ENCODE data around the gene SLC25A31.

Gene SLC25A31

DNA sequence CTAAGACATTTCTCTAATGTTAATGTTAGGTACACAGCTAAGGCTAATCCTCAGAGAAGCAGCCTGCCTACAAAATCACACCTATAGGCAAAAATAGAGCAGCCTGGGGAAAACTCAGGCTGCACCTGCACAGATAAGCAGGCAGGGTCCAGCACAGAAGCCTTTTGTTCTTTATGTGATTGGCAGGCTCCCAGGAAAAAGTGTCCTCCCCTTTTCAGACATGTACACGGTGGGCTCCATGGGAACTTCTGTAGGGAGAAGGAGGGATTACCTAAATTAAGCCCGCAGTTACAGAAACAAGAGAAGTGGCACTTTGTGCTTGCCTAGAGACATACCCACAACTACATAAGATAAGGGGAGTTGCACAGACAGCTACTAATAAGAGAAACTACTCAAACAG, 47.9 kb downstream of the SLC25A31 start:
- no peaks in the 10 kb centered on the region for H3K36me3 ChIP-seq (ENCODE audit: control insufficient read depth in 1 of 2, insufficient read depth in 2 of 2, low read length in 2 of 2)
- H3K27me3 ChIP-seq (ENCODE audit: low read depth, low read length) = peaks cover 3% of the 10 kb centered on the region
- no peak overlapping the region for H3K4me3 ChIP-seq (ENCODE audit: low read depth in 1 of 2, low read length in 2 of 2)
- H3K9me3 ChIP-seq (ENCODE audit: control insufficient read depth in 1 of 2, low read length in 2 of 2) = no peaks in the 10 kb centered on the region
- no peak overlapping the region for H3K27ac ChIP-seq (ENCODE audit: low read length)
- no peaks in the 10 kb centered on the region for H3K4me1 ChIP-seq (ENCODE audit: control insufficient read depth in 1 of 2, insufficient read depth in 2 of 2, low read length in 2 of 2)

DNA sequence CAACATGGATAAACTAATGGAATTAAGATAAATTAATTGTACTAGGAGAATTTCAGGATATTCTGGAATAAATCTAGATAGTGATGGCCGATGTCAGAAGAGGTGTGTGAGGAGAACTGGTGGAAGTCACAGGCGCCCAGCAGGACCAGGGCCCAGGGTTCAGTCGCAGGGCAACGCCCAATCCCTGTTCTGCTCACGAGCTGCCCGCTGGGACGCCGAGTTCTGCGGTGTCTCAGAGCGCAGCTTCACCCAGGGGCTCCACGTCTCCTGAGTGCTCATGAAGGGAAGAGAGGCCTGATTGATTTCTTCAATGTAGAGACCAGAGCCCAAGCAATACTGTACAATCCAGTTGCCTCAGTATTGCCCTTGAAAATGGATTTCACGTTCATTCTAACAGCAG, 50.4 kb downstream of the SLC25A31 start:
- Histone ChIP-seq H3K27me3 (ENCODE audit: low read depth, low read length) (no peaks in the 10 kb centered on the region), H3K36me3 (ENCODE audit: control insufficient read depth in 1 of 2, insufficient read depth in 2 of 2, low read length in 2 of 2) (no peaks in the 10 kb centered on the region), H3K9me3 (ENCODE audit: control insufficient read depth in 1 of 2, low read length in 2 of 2) (no peaks in the 10 kb centered on the region), H3K27ac (ENCODE audit: low read length) (no peak overlapping the region), H3K4me3 (ENCODE audit: low read depth in 1 of 2, low read length in 2 of 2) (no peak overlapping the region), H3K4me1 (ENCODE audit: control insufficient read depth in 1 of 2, insufficient read depth in 2 of 2, low read length in 2 of 2) (no peaks in the 10 kb centered on the region)

DNA sequence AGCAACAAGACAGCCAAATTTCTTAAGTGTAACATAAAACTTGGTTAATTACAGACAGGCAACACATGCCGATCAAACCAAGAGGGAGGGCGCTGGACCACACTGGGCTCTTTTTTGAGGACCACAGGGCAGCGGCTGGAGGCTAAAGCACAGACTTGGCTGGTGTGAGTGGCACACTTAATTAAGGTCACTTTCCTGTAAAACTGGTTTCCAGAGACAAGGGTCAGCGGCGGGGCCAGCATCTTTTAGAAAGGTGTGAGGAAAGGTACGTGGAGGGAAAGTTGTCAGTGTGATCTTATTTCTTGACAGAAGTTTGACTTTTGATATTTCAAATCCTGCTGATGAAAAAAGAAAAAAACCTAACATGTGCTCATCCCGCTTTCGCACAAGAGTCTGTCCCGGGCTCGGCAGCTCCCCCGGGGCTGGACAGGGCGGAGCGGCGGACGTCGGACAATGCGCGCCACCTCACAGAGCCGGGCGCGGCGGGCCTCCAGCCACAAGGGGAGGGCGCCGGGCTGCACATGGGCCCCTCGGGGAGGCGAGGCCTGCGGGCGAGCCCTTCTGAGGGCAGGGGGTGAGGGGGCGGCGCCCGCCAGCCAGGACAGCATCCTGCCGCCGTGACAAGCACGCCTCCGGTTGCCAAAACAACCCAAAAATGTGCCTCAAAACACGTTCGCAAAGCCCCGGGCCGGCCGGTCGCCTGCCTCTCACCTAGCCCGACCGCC, 51.3 kb downstream of the SLC25A31 start:
- H3K9me3 ChIP-seq (ENCODE audit: control insufficient read depth in 1 of 2, low read length in 2 of 2) = no peaks in the 10 kb centered on the region
- H3K36me3 ChIP-seq (ENCODE audit: control insufficient read depth in 1 of 2, insufficient read depth in 2 of 2, low read length in 2 of 2) = no peaks in the 10 kb centered on the region
- no peak overlapping the region for H3K27ac ChIP-seq (ENCODE audit: low read length)
- H3K4me3 ChIP-seq (ENCODE audit: low read depth in 1 of 2, low read length in 2 of 2) = peak overlapping the region; percentile 88 to 96
- no peaks in the 10 kb centered on the region for H3K4me1 ChIP-seq (ENCODE audit: control insufficient read depth in 1 of 2, insufficient read depth in 2 of 2, low read length in 2 of 2)
- H3K27me3 ChIP-seq (ENCODE audit: low read depth, low read length) = no peaks in the 10 kb centered on the region

DNA sequence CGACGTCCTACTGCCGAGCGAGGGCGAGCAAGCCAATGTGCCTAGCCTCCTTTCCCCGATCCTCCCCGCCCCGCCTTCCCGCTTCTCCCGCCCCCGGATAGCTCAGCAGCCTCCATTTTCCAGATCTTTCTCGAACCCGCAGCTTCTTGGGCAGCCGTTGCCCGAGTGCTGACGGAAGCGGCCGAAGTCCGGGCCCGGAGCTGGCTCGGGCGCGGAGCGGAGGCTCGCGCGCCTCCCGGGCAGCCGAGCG, 51.8 kb downstream of the SLC25A31 start:
- no peaks in the 10 kb centered on the region for H3K36me3 ChIP-seq (ENCODE audit: control insufficient read depth in 1 of 2, insufficient read depth in 2 of 2, low read length in 2 of 2)
- H3K4me3 ChIP-seq (ENCODE audit: low read depth in 1 of 2, low read length in 2 of 2) = peak overlapping the region; percentile 88 to 96
- H3K27me3 ChIP-seq (ENCODE audit: low read depth, low read length) = no peaks in the 10 kb centered on the region
- H3K4me1 ChIP-seq (ENCODE audit: control insufficient read depth in 1 of 2, insufficient read depth in 2 of 2, low read length in 2 of 2) = no peaks in the 10 kb centered on the region
- H3K9me3 ChIP-seq (ENCODE audit: control insufficient read depth in 1 of 2, low read length in 2 of 2) = no peaks in the 10 kb centered on the region
- no peak overlapping the region for H3K27ac ChIP-seq (ENCODE audit: low read length)

DNA sequence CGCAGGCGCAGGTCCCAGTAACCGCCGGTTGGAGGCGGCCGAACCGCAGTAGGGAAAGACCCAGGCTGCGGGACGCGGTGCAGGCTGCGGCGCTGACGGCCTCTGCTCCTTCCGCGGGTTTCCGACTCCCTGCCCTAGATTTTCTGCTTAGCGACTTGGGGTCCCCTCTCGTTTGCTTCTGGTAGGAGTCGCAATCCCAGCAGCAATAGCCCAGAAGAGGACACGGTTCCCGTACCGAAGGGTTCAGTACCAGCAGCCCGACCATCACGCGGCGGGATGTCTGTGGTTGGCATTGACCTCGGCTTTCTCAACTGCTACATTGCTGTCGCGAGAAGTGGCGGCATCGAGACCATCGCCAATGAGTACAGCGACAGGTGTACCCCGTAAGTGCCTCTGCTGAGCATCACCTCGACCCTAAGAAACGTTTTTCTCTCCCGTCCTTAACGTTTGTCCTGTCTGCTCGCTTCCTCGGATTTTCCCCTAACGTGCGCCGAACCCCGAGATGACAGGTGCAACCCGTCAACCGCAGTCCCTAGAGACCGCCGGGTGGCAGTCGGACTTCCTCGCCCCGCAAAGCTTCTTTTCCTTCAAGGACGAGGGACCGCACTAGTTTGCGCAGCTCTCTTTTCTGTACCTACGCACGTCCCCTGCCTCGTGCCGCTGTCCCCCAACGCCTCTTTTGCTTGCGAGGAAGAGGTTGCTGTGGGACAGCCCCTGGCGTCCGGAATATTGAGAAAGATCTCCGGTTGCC, 52.2 kb downstream of the SLC25A31 start, which contains the start of gene HSPA4L:
Gene HSPA4L (plus strand): TSS at position 48 of the 751 bp plus-strand sequence. CDS start 229 bp downstream, at position 277.
- Histone ChIP-seq H3K9me3 (ENCODE audit: control insufficient read depth in 1 of 2, low read length in 2 of 2) (no peaks in the 10 kb centered on the region), H3K4me3 (ENCODE audit: low read depth in 1 of 2, low read length in 2 of 2) (peak within 1 kb of the TSS; percentile 88 to 96), H3K4me1 (ENCODE audit: control insufficient read depth in 1 of 2, insufficient read depth in 2 of 2, low read length in 2 of 2) (no peaks in the 10 kb centered on the region), H3K27ac (ENCODE audit: low read length) (peak within 1 kb of the TSS; percentile 85), H3K36me3 (ENCODE audit: control insufficient read depth in 1 of 2, insufficient read depth in 2 of 2, low read length in 2 of 2) (no peaks in the 10 kb centered on the region), H3K27me3 (ENCODE audit: low read depth, low read length) (no peaks in the 10 kb centered on the region)

DNA sequence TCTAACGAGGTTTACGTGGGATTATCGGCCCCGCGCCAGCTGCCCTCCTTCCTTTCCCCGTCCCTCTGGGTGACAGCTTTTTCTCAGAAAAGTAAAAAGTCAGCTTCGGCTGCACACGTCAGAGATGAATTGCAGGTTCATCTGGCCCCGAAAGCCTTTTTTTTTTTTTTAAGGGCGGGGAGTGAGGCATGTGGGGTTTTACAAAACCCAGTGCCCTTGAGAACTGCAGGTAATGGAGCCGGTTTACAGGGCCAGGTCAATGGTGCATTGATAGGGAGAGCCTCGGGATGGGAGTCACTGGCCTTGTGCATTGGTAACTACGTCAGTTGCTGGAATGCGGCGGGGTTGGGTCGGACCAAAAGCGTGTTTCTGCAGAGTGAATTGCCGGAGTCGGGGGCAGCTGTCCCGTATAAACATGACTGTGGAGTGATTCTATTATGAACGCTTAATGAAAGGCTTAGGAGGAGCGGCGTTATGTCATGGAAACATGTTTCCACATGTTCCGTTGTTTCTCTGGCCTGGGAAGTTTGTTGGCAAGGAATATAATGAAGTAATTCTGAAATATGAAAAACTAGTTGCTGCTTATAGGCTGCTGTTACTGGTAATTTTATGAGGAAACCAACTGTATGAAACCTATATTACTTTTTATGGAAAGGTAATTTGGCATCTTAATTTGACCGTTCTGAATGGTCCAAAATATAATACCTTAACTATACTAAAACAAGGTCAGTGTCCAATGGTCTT, 53.0 kb downstream of the SLC25A31 start:
- Histone ChIP-seq H3K27ac (ENCODE audit: low read length) (peak overlapping the region; percentile 85), H3K4me3 (ENCODE audit: low read depth in 1 of 2, low read length in 2 of 2) (peak overlapping the region; percentile 88 to 96), H3K27me3 (ENCODE audit: low read depth, low read length) (no peaks in the 10 kb centered on the region), H3K4me1 (ENCODE audit: control insufficient read depth in 1 of 2, insufficient read depth in 2 of 2, low read length in 2 of 2) (no peaks in the 10 kb centered on the region), H3K36me3 (ENCODE audit: control insufficient read depth in 1 of 2, insufficient read depth in 2 of 2, low read length in 2 of 2) (no peaks in the 10 kb centered on the region), H3K9me3 (ENCODE audit: control insufficient read depth in 1 of 2, low read length in 2 of 2) (no peaks in the 10 kb centered on the region)

DNA sequence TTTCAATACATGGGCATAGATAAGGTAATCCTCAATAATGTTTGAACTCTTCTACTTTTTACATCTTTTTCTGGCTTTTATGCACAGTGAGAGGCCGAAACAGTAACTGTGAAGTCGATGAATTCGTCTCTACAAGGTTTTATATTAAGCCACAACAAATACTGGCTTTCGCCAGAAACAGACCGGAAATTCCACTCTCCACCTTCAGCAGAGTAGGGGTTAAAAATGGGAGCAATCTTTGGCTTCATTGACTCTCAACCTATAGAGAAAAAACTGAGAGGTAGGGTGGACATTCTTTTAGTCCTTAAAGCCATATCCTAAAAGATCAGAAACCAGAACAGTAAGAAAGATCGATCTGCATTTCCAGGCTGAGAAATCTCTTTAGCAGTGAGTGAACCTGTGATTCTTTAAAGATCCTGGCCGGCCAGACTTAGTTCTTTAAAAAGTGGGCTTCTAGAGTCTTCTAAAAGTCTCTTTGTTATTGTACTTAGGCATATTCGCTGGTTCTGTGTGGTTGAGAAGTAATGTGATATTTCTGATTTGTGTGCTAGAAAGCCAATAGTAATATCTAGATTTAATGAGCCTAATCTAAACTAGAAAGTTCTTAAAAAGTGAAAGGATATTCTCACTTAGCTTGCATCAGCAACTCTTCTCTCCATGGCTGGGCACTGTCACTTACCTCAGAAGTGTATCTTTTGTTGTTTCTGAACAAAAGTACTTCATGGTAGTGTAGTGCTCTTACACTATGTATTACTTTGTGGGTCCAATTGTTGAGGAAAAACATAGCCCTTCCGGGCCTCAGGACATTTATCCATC, 54.0 kb downstream of the SLC25A31 start:
- Histone ChIP-seq H3K27ac (ENCODE audit: low read length) (peak overlapping the region; percentile 85), H3K4me3 (ENCODE audit: low read depth in 1 of 2, low read length in 2 of 2) (peak overlapping the region; percentile 88 to 96), H3K9me3 (ENCODE audit: control insufficient read depth in 1 of 2, low read length in 2 of 2) (no peaks in the 10 kb centered on the region), H3K27me3 (ENCODE audit: low read depth, low read length) (no peaks in the 10 kb centered on the region), H3K36me3 (ENCODE audit: control insufficient read depth in 1 of 2, insufficient read depth in 2 of 2, low read length in 2 of 2) (no peaks in the 10 kb centered on the region), H3K4me1 (ENCODE audit: control insufficient read depth in 1 of 2, insufficient read depth in 2 of 2, low read length in 2 of 2) (no peaks in the 10 kb centered on the region)

DNA sequence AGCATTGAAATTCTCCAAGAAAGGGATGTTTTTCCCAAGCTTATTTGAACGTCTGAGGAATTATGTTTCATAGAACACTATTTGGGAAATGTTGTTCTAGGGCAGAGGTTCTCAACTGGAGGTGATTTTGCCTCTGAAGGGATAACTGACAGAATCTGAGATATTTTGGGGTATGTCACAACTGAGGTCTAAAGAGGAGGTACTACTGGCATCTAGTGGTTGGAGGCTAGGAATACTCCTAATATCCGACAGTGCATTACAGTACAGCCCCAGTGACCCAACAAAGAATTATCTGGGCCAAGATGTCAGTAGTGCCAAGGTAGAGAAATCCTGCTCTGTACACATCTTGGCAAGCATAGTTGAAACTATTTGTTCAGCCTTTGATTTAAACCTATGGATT, 58.3 kb downstream of the SLC25A31 start:
- no peak overlapping the region for H3K4me3 ChIP-seq (ENCODE audit: low read depth in 1 of 2, low read length in 2 of 2)
- H3K27me3 ChIP-seq (ENCODE audit: low read depth, low read length) = no peaks in the 10 kb centered on the region
- H3K27ac ChIP-seq (ENCODE audit: low read length) = no peak overlapping the region
- H3K4me1 ChIP-seq (ENCODE audit: control insufficient read depth in 1 of 2, insufficient read depth in 2 of 2, low read length in 2 of 2) = no peaks in the 10 kb centered on the region
- no peaks in the 10 kb centered on the region for H3K36me3 ChIP-seq (ENCODE audit: control insufficient read depth in 1 of 2, insufficient read depth in 2 of 2, low read length in 2 of 2)
- H3K9me3 ChIP-seq (ENCODE audit: control insufficient read depth in 1 of 2, low read length in 2 of 2) = no peaks in the 10 kb centered on the region

DNA sequence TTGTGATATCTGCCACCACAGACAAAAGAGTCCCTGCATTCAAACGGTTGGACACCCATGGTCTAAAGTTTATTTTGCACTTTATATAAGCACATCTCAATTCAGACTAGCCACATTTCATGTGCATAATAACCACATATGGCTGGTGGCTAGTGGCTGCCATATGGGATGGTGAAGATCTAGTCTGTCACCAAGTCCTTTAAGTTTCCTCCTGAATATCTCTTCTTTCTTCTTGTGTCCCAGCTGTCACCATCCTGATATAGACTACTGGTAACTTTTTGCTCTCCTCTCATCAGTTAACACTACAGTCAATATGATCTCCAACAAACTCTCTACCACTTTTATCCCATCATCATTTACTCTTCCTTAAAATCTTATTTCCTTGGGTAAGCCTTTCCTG, 61.2 kb downstream of the SLC25A31 start:
- no peaks in the 10 kb centered on the region for H3K36me3 ChIP-seq (ENCODE audit: control insufficient read depth in 1 of 2, insufficient read depth in 2 of 2, low read length in 2 of 2)
- no peaks in the 10 kb centered on the region for H3K4me1 ChIP-seq (ENCODE audit: control insufficient read depth in 1 of 2, insufficient read depth in 2 of 2, low read length in 2 of 2)
- no peak overlapping the region for H3K27ac ChIP-seq (ENCODE audit: low read length)
- no peaks in the 10 kb centered on the region for H3K27me3 ChIP-seq (ENCODE audit: low read depth, low read length)
- H3K4me3 ChIP-seq (ENCODE audit: low read depth in 1 of 2, low read length in 2 of 2) = no peak overlapping the region
- no peaks in the 10 kb centered on the region for H3K9me3 ChIP-seq (ENCODE audit: control insufficient read depth in 1 of 2, low read length in 2 of 2)

DNA sequence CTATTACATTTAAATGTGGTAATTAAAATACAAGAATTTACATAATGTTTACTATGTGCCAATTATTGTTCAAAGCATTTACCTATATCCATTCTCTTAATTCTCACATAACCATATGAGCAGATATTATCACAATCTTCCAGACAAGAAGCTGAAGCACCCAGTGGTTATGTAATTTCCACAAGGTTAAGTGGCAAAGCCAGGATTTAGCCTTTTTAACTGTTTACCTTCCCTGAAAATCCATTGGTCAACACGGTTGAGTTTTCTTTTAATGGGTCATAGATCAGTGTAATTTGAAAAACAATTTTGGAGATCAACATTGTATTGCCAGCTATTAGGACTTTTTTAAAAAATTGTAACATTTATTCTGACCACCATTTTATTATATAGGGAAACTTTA, 63.3 kb downstream of the SLC25A31 start:
- Histone ChIP-seq H3K36me3 (ENCODE audit: control insufficient read depth in 1 of 2, insufficient read depth in 2 of 2, low read length in 2 of 2) (peaks cover 0 to 5% of the 10 kb centered on the region in 2 donors), H3K9me3 (ENCODE audit: control insufficient read depth in 1 of 2, low read length in 2 of 2) (no peaks in the 10 kb centered on the region), H3K4me1 (ENCODE audit: control insufficient read depth in 1 of 2, insufficient read depth in 2 of 2, low read length in 2 of 2) (no peaks in the 10 kb centered on the region), H3K4me3 (ENCODE audit: low read depth in 1 of 2, low read length in 2 of 2) (no peak overlapping the region), H3K27me3 (ENCODE audit: low read depth, low read length) (no peaks in the 10 kb centered on the region), H3K27ac (ENCODE audit: low read length) (no peak overlapping the region)

DNA sequence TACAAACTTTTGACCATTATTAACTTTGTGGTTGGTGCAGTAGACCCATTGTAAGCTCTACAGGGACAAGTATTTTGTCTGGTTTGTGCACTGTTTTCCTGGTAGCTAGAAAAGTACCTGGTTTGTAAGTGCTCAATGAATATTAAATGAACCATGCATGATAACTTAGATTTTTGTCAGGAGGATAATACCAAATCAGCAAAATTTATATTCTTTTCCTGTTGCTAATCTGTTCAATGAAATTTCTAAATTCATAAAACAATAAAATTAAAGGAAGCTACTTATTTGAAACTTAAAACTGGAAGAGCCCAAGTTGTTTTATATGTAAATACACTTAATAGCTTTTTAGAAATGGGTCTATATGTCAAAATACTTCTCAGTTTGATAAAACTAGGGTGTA, 69.5 kb downstream of the SLC25A31 start:
- H3K36me3 ChIP-seq (ENCODE audit: control insufficient read depth in 1 of 2, insufficient read depth in 2 of 2, low read length in 2 of 2) = peaks cover 0 to 9% of the 10 kb centered on the region in 2 donors

More for the DNA sequence above, 69.5 kb downstream of the SLC25A31 start:
- no peak overlapping the region for H3K4me3 ChIP-seq (ENCODE audit: low read depth in 1 of 2, low read length in 2 of 2)
- H3K27ac ChIP-seq (ENCODE audit: low read length) = no peak overlapping the region
- H3K4me1 ChIP-seq (ENCODE audit: control insufficient read depth in 1 of 2, insufficient read depth in 2 of 2, low read length in 2 of 2) = no peaks in the 10 kb centered on the region
- H3K9me3 ChIP-seq (ENCODE audit: control insufficient read depth in 1 of 2, low read length in 2 of 2) = no peaks in the 10 kb centered on the region
- H3K27me3 ChIP-seq (ENCODE audit: low read depth, low read length) = no peaks in the 10 kb centered on the region
